ENCODE data around the gene MS4A10. TPM values are rescaled to one million over a fixed set of nuclear protein-coding genes. Genes with fewer than 3 reads are reported as not detected.
"Not testable (repeated sequence)": the region's sequence is repeated elsewhere in the genome, so short reads cannot be mapped to it uniquely, and the experiment has no call there.

Gene MS4A10
- total and polyA plus RNA-seq, 9 of the 15 experiments (the other 6 are each of a cell fraction or from before 2014, with no cell fraction given) = not detected

- intact Hi-C loops (cut with micrococcal nuclease) = loop anchor here (10.0 kb wide), 2 partner anchors 105 to 495 kb away; no protein-coding TSS in a partner anchor
- WGBS (ENCODE audit: insufficient coverage, low coverage, missing lambda C conversion rate) = under 1% methylated on average over 22 of the region's 22 CpGs
These were observed 25.5 kb upstream of the MS4A10 start for GRCh38 chr11:60759438-60760225.

GRCh38 chr11:60761436-60762190 lies 23.5 kb upstream of the MS4A10 start:
- POLR2A ChIA-PET = no interaction called here
- TF ChIP-seq ZNF766 (CRISPR knock-in tag; conservative IDR thresholded peaks at IDR 0.05) (no peak), POLR2AphosphoS5 (IDR thresholded peaks at IDR 0.05; ENCODE audit: control insufficient read depth, insufficient read depth, low read depth, low read length) (no peak), KLF1 (tag; IDR thresholded peaks at IDR 0.05) (no peak), CREBBP (IDR thresholded peaks at IDR 0.05; ENCODE audit: low read depth, low read length) (no peak), ZNF134 (CRISPR knock-in tag; conservative IDR thresholded peaks at IDR 0.05) (no peak), ZNF76 (CRISPR knock-in tag; IDR thresholded peaks at IDR 0.05; ENCODE audit: borderline replicate concordance) (no peak), ESRRA (IDR thresholded peaks at IDR 0.05; ENCODE audit: borderline replicate concordance, low read depth) (no peak)
- TF ChIP-seq, protein P1, sequence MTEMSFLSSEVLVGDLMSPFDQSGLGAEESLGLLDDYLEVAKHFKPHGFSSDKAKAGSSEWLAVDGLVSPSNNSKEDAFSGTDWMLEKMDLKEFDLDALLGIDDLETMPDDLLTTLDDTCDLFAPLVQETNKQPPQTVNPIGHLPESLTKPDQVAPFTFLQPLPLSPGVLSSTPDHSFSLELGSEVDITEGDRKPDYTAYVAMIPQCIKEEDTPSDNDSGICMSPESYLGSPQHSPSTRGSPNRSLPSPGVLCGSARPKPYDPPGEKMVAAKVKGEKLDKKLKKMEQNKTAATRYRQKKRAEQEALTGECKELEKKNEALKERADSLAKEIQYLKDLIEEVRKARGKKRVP (CRISPR knock-in tag; IDR thresholded peaks at IDR 0.05) = no peak
- in situ Hi-C loops (cut with MboI) (no loop called here), intact Hi-C loops (cut with micrococcal nuclease) (loop anchor here (2.0 kb wide), 1 partner anchor 61 kb away; no protein-coding TSS in a partner anchor)
- ATAC-seq (no peak), FAIRE-seq (no peak), DNase-seq (ENCODE audit: extremely low read depth in 1 of 4, low spot score in 3 of 4) (no peak)
- no peaks in the 10 kb centered on the region for H3K9me1 ChIP-seq (ENCODE audit: control insufficient read depth, insufficient read depth, low read length)
- H3K79me2 ChIP-seq (ENCODE audit: control insufficient read depth, insufficient read depth, low read length) = no peaks in the 10 kb centered on the region
- H3K27ac ChIP-seq (ENCODE audit: extremely low read depth, low read depth, low read length) = no peak overlapping the region
- CTCF ChIA-PET (ENCODE audit: low intra/inter-chr PET ratio) = no interaction called here
- no peak overlapping the region for H2AFZ ChIP-seq (ENCODE audit: low read depth, low read length)
- no peaks in the 10 kb centered on the region for H3K9me3 ChIP-seq (replicated peaks; ENCODE audit: control insufficient read depth, insufficient read depth, low read depth, low read length)
- no peaks in the 10 kb centered on the region for H3K36me3 ChIP-seq (ENCODE audit: control insufficient read depth, insufficient read depth, low read length)
- peaks cover 31 to 51% of the 10 kb centered on the region in 2 experiments for H3K27me3 ChIP-seq (ENCODE audit: control insufficient read depth in 2 of 2, insufficient read depth in 2 of 2, low read length in 2 of 2)
- no peaks in the 10 kb centered on the region for H4K20me1 ChIP-seq (replicated peaks; ENCODE audit: control insufficient read depth, insufficient read depth, low read length)
- H3K4me2 ChIP-seq (ENCODE audit: insufficient read depth, low read length) = no peak overlapping the region
- BruUV-seq (replicated peaks) = no TSS peak
- H3K9ac ChIP-seq (ENCODE audit: insufficient read depth in 1 of 2, low read depth in 2 of 2, low read length in 2 of 2) = no peak overlapping the region
- H3K4me1 ChIP-seq (replicated peaks in 1 of 2; ENCODE audit: control insufficient read depth in 2 of 2, insufficient read depth in 2 of 2, low read length in 2 of 2) = 0 out of 5 replicates have a peak, but pooled peaks cover 0 to 2% of the 10 kb centered on the region in 2 experiments
- no peak overlapping the region for H3K4me3 ChIP-seq
- 0% methylated on average over 4 of the region's 4 CpGs for WGBS (ENCODE audit: insufficient coverage, low coverage, missing lambda C conversion rate)

More at GRCh38 chr11:60759438-60760225, 25.5 kb upstream of the MS4A10 start:
- peak; percentile 87 for TF ChIP-seq SPI1 (IDR thresholded peaks at IDR 0.05; ENCODE audit: borderline replicate concordance, low read depth, low read length)
- H3K4me3 ChIP-seq; in situ Hi-C loops (cut with MboI); H3K4me2 ChIP-seq (ENCODE audit: insufficient read depth, low read length); DNase-seq (ENCODE audit: extremely low read depth in 1 of 4, low spot score in 3 of 4); H4K20me1 ChIP-seq (replicated peaks; ENCODE audit: control insufficient read depth, insufficient read depth, low read length); H3K9me3 ChIP-seq (replicated peaks; ENCODE audit: control insufficient read depth, insufficient read depth, low read depth, low read length); POLR2A ChIA-PET; H3K4me1 ChIP-seq (replicated peaks in 1 of 2; ENCODE audit: control insufficient read depth in 2 of 2, insufficient read depth in 2 of 2, low read length in 2 of 2); H3K9me1 ChIP-seq (ENCODE audit: control insufficient read depth, insufficient read depth, low read length); H3K27ac ChIP-seq (ENCODE audit: extremely low read depth, low read depth, low read length); H3K36me3 ChIP-seq (ENCODE audit: control insufficient read depth, insufficient read depth, low read length); H3K9ac ChIP-seq (ENCODE audit: insufficient read depth in 1 of 2, low read depth in 2 of 2, low read length in 2 of 2); BruUV-seq (replicated peaks); H3K79me2 ChIP-seq (ENCODE audit: control insufficient read depth, insufficient read depth, low read length); ATAC-seq; FAIRE-seq; H2AFZ ChIP-seq (ENCODE audit: low read depth, low read length): not testable (repeated sequence)
- H3K27me3 ChIP-seq (ENCODE audit: control insufficient read depth in 2 of 2, insufficient read depth in 2 of 2, low read length in 2 of 2) = peaks cover 28 to 49% of the 10 kb centered on the region in 2 experiments
- CTCF ChIA-PET (ENCODE audit: low intra/inter-chr PET ratio) = interaction anchor here (0.5 kb wide), 1 partner anchor 110 kb away, joined by 3 read pairs; no protein-coding TSS in a partner anchor
